Smooth muscle cell (in vitro differentiated cells): ENCODE data around the gene MAPK4. TPM values are rescaled to one million over a fixed set of nuclear protein-coding genes. Genes with fewer than 3 reads are reported as not detected.

Experiments used
- DNase-seq: peaks from one replicate; lab custom pipeline; 2025; ENCODE audit not compliant: unreplicated experiment; lab: John Stamatoyannopoulos, UW
- H2AFZ ChIP-seq: fragments of 200-600 bp; sonication (generic); 2 replicates; pipeline ENCODE4 v1.6.0; 2016; ENCODE audit warnings: antibody characterized with exemption, low read depth, mild to moderate bottlenecking
- H3F3A ChIP-seq: fragments of 200-600 bp; sonication (generic); 2 replicates; pipeline ENCODE4 v1.6.0; 2017; ENCODE audit warnings: antibody characterized with exemption, low read depth
- H3K27ac ChIP-seq: fragments of 200-600 bp; sonication (generic); 2 replicates; pipeline ENCODE4 v1.5.1; 2016; ENCODE audit warnings: low read depth, mild to moderate bottlenecking
- H3K27me3 ChIP-seq: fragments of 200-600 bp; sonication (generic); 2 replicates; pipeline ENCODE4 v1.6.1; 2016; ENCODE audit warnings: low read depth, mild to moderate bottlenecking
- H3K36me3 ChIP-seq: fragments of 200-600 bp; sonication (generic); 2 replicates; pipeline ENCODE4 v1.5.1; 2016; ENCODE audit warnings: low read depth
- H3K4me1 ChIP-seq: fragments of 200-600 bp; sonication (generic); 2 replicates; pipeline ENCODE4 v1.5.1; 2016; ENCODE audit warnings: low read depth
- H3K4me2 ChIP-seq: fragments of 200-600 bp; sonication (generic); 2 replicates; pipeline ENCODE4 v1.6.0; 2016; ENCODE audit warnings: mild to moderate bottlenecking
- H3K4me3 ChIP-seq: fragments of 200-600 bp; sonication (generic); 2 replicates; pipeline ENCODE4 v1.5.1; 2016; ENCODE audit warnings: mild to moderate bottlenecking
- H3K79me2 ChIP-seq: fragments of 200-600 bp; sonication (generic); 2 replicates; pipeline ENCODE4 v1.6.0; 2016; ENCODE audit warnings: low read depth, mild to moderate bottlenecking
- H3K9ac ChIP-seq: fragments of 200-600 bp; sonication (generic); 2 replicates; pipeline ENCODE4 v1.6.0; 2016; ENCODE audit warnings: low read depth
- H3K9me3 ChIP-seq: fragments of 200-600 bp; sonication (generic); replicated peaks from 2 replicates; pipeline ENCODE4 v1.5.1; 2016; ENCODE audit warnings: low read depth
- H4K20me1 ChIP-seq: fragments of 200-600 bp; sonication (generic); 2 replicates; pipeline ENCODE4 v1.6.0; 2016; ENCODE audit warnings: low read depth
- WGBS: methylation state at CpG from one replicate; pipeline ENCODE4 v1.1.7; 2016; ENCODE audit warnings: low lambda C conversion rate; 5-methylcytosine and 5-hydroxymethylcytosine counted together
- polyA plus RNA-seq: library from polyadenylated mRNA; unstranded; fragments of >200 nt; fragmentation: Nextera tagmentation; extraction: Ambion mirVana; gene quantifications from 2 replicates; pipeline ENCODE4 v1.2.1, GENCODE V29; 2016
- total RNA-seq: library from RNA; depleted of rRNA; stranded (reverse); fragments of >200 nt; gene quantifications from 2 replicates; pipeline ENCODE4 v1.2.3, GENCODE V29; 2014
- TF ChIP-seq, protein P1 (sequence below): fragments of 200-600 bp; sonication (generic); IDR thresholded peaks from 2 replicates; pipeline ENCODE4 v1.5.1; 2017; ENCODE audit warnings: borderline replicate concordance, mild to moderate bottlenecking, antibody characterized with exemption; ENCODE audit not compliant: insufficient read depth, poor library complexity, severe bottlenecking

MAPK4 gene
- total and polyA plus RNA-seq, 2 experiments from 2014 or later: 0.09 TPM; not detected in 1

DNA sequence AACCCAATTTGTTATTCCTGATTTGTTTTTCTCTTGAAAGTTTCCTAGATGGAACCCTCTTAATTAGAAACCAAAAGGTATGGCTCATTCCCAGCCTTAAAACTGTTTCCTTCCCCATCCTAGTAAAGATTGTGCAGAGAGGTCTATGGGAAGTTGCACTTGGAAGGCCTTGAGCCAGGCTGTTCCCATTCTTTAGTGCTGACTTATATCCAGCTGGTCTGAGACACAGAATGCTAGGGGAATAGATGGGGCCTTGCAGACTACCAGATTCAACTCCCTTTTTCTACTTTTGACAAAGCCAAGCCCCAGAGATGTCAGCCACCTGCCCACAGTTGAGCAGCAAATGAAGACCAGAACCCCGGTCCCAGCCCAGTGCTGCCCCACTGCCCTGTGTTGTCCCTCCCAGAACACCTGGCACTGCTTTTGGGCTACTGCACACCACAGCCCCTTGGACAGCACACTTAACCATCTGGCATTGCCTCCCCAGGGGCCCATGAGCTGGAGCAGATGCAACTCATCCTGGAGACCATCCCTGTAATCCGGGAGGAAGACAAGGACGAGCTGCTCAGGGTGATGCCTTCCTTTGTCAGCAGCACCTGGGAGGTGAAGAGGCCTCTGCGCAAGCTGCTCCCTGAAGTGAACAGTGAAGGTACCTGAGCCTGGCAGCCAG is 161.7 kb downstream of the MAPK4 start:
- Histone ChIP-seq H2AFZ (no peak overlapping the region), H3K9me3 (no peaks in the 10 kb centered on the region), H3K4me3 (no peak overlapping the region), H3K27me3 (no peaks in the 10 kb centered on the region), H3K9ac (no peak overlapping the region), H3K4me2 (no peak overlapping the region), H3K79me2 (no peaks in the 10 kb centered on the region), H3K4me1 (no peaks in the 10 kb centered on the region), H3K27ac (no peak overlapping the region), H4K20me1 (no peaks in the 10 kb centered on the region), H3K36me3 (no peaks in the 10 kb centered on the region), H3F3A (no peaks in the 10 kb centered on the region)
- no peak for DNase-seq
- TF ChIP-seq, protein P1, sequence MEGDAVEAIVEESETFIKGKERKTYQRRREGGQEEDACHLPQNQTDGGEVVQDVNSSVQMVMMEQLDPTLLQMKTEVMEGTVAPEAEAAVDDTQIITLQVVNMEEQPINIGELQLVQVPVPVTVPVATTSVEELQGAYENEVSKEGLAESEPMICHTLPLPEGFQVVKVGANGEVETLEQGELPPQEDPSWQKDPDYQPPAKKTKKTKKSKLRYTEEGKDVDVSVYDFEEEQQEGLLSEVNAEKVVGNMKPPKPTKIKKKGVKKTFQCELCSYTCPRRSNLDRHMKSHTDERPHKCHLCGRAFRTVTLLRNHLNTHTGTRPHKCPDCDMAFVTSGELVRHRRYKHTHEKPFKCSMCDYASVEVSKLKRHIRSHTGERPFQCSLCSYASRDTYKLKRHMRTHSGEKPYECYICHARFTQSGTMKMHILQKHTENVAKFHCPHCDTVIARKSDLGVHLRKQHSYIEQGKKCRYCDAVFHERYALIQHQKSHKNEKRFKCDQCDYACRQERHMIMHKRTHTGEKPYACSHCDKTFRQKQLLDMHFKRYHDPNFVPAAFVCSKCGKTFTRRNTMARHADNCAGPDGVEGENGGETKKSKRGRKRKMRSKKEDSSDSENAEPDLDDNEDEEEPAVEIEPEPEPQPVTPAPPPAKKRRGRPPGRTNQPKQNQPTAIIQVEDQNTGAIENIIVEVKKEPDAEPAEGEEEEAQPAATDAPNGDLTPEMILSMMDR: no peak
- 88% methylated on average over 4 of the region's 4 CpGs for WGBS

DNA sequence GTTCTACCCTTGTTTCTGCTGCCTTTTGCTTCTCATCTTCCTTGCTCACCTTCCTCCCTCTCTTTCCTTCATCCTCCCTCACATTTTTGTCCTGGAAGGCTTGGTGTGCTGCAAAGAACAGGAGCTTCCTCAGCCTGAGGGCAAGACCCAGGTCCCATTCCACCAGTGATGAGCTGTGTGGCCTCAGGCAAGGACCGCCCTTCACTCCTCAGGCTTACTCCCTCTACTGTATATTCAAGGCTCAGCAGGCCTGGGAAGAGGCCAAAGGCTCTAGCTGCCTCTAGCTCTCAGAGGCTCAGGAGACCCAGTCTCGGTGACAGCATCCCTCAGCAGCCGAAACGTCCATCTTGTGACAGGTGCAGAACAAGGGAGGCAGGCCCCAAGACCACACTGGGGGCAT is 162.4 kb downstream of the MAPK4 start:
- no peaks in the 10 kb centered on the region for H3K9me3 ChIP-seq
- TF ChIP-seq, protein P1: no peak
- no peaks in the 10 kb centered on the region for H3F3A ChIP-seq
- no peak overlapping the region for H3K9ac ChIP-seq
- WGBS: 92% methylated on average over 4 of the region's 4 CpGs
- H4K20me1 ChIP-seq: no peaks in the 10 kb centered on the region
- no peaks in the 10 kb centered on the region for H3K4me1 ChIP-seq
- no peak overlapping the region for H3K4me3 ChIP-seq
- H3K36me3 ChIP-seq: no peaks in the 10 kb centered on the region
- H3K4me2 ChIP-seq: no peak overlapping the region
- H3K27me3 ChIP-seq: no peaks in the 10 kb centered on the region
- no peak overlapping the region for H2AFZ ChIP-seq
- no peak for DNase-seq
- H3K27ac ChIP-seq: no peak overlapping the region
- H3K79me2 ChIP-seq: no peaks in the 10 kb centered on the region

DNA sequence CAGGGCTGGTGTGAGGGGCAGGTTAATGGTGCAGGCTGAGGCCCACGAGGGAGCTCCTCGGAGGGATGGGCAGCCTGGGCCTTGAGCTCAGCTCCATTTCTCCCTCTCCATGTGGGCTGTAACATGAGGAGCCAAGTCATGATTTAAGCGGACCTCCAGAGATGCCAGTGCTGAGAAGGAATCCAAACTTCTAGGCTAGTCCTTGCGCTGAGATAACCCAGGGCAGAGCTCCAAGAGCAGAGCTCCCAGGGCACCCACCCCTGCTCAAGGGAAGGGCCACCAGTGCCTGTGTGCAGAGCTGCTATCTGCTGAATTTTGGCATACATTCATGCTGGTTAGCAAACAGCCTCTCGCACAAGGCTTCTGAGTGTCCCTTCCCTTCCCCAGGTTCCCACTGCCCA is 164.9 kb downstream of the MAPK4 start:
- no peaks in the 10 kb centered on the region for H3K27me3 ChIP-seq
- no peaks in the 10 kb centered on the region for H3K79me2 ChIP-seq
- no peaks in the 10 kb centered on the region for H3K36me3 ChIP-seq
- no peak overlapping the region for H2AFZ ChIP-seq
- no peaks in the 10 kb centered on the region for H4K20me1 ChIP-seq
- 95% methylated on average over 5 of the region's 5 CpGs for WGBS
- no peak overlapping the region for H3K27ac ChIP-seq
- H3K9me3 ChIP-seq: no peaks in the 10 kb centered on the region
- no peak for DNase-seq
- H3K4me2 ChIP-seq: no peak overlapping the region
- H3F3A ChIP-seq: no peaks in the 10 kb centered on the region
- no peak overlapping the region for H3K4me3 ChIP-seq
- H3K4me1 ChIP-seq: no peaks in the 10 kb centered on the region
- no peak overlapping the region for H3K9ac ChIP-seq
- TF ChIP-seq, protein P1: no peak

DNA sequence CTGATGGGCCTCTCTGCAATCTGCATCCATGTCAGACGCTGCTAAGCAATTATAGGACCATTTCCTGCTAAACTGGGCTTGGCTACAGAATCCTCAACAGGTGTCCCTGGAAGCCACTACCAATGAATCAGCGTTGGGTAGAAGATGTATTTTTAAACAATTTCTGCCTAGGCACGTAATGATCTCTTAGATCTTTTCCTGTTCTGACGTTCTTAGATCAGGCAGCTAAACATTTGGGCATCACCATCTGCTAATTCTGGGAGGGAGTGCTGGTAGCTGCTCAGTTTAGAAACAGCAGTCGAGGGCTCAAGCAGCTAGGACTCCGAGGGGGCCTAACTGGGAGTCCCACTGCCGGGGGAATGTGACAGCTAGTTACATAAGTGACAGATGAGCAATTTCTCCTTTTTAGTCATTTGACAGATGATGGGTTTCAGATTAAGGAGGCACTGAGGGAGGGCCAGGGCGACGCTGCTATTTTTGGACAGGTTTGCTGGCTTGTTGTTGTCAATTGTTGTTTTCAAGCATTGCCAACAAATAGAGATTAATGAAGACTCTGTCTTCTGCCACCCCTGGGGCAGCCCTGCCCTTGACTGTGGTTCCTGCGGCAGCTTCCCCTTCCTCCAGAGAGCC is 167.2 kb downstream of the MAPK4 start:
- H2AFZ ChIP-seq: no peak overlapping the region
- WGBS: 80% methylated on average over 10 of the region's 10 CpGs
- H3K4me1 ChIP-seq: no peaks in the 10 kb centered on the region

More for the DNA sequence above, 167.2 kb downstream of the MAPK4 start:
- TF ChIP-seq, protein P1: no peak
- H3K9ac ChIP-seq: no peak overlapping the region
- H3K27ac ChIP-seq: no peak overlapping the region
- no peak overlapping the region for H3K4me3 ChIP-seq
- H3K36me3 ChIP-seq: no peaks in the 10 kb centered on the region
- H3K79me2 ChIP-seq: no peaks in the 10 kb centered on the region
- no peaks in the 10 kb centered on the region for H3F3A ChIP-seq
- DNase-seq: no peak
- no peaks in the 10 kb centered on the region for H3K9me3 ChIP-seq
- no peaks in the 10 kb centered on the region for H3K27me3 ChIP-seq
- H3K4me2 ChIP-seq: no peak overlapping the region
- no peaks in the 10 kb centered on the region for H4K20me1 ChIP-seq
